Medulla oblongata (tissue), 1 donor: Measurements from ENCODE around the gene DUSP9.
A peak's percentile ranks its signal among the peaks of the same experiment; 100 is the strongest.
"Not testable (repeated sequence)": the region's sequence is repeated elsewhere in the genome, so short reads cannot be mapped to it uniquely, and the experiment has no call there.

Source experiments
- DNase-seq: peaks from one replicate; pipeline ENCODE4 v3.0.0-alpha.2; 2015; ENCODE audit errors: extremely low spot score

The DUSP9 gene

GRCh38 chrX:153670748-153671588, 24.0 kb downstream of the DUSP9 start:
- no peak for DNase-seq

DNA sequence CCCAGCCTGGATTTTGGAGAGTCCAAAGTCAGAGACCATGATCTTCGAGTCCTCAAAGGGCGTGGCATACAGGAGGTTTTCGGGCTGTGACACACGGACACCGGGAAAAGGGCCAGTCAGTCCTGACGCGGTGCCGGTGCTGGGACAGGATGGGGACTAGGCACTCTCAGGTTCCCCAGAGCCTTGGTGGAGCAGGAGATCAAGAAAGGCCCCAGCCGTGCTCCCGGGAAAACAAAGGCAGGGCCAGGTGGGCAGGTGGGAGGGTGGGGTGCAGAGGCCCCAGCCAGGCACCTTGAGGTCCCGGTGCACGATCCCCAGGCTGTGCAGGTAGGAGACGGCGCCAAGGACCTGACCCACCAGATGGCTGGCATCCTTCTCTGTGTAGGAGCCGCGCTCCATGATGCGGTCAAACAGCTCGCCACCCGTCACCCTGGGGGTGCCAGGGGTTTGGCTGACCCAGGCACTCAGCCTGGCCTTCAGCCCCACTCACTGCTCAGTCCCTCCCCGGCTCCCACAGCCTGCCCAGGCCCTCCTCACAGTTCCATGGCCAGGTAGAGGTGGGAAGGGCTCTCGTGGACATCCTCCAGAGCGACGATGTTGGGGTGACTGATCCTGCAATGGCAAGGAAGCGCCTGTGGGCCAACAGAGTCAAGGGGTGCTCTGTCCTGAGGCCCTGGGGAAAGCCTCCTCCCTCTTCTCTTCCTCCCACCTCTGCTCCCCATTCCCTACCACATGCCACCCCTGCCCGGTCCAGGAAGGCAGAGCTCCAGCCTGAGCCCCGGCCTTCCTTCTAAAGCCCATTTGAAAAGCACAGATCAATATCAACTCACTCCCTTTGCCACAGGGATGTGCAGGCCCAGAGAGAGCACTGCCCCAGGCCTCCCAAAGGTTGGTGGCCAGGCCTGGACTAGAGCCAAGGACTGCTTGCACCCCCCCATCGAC, 24.9 kb downstream of the DUSP9 start:
- DNase-seq, result no peak

DNA sequence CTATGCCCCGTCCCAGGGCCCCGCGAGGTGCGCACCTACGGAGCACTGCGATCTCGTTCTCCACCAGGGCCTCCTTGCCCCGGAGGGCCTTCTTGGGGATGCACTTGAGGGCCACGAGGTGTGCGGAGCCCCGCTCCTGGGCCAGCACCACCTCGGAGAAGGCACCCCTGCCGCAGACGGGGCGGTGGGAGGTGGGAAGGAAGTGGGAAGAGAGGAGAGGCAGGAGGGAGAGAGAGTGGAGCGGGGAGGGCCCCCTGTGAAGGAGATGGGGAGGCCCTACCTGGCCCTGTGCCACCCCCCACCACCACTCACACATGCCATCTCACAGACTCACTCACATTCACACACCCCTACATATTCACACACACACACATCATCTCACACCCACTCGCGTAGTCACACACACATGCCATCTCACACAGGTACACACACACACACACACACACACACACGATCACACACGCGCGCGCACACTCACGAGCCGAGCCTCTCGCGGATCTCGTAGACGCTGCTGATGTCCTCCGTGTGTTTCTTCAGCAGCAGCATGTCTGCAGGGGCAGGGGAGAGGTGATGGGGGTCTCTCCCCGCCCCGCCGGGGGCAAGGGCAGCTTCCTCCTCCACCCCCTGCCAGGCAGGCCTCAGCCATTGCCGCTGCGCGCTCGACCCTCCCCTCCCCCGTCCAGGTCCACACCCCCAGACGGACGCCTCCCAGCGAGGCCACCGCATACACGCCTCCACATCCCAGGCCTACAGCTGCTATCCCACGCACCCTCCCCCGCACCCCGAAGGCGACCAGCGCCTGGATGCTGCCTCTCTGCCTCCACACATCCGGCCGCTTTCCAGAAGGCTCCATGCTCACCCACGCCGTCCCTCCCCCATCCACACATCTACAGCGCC, 25.8 kb downstream of the DUSP9 start:
- DNase-seq, result no peak

DNA sequence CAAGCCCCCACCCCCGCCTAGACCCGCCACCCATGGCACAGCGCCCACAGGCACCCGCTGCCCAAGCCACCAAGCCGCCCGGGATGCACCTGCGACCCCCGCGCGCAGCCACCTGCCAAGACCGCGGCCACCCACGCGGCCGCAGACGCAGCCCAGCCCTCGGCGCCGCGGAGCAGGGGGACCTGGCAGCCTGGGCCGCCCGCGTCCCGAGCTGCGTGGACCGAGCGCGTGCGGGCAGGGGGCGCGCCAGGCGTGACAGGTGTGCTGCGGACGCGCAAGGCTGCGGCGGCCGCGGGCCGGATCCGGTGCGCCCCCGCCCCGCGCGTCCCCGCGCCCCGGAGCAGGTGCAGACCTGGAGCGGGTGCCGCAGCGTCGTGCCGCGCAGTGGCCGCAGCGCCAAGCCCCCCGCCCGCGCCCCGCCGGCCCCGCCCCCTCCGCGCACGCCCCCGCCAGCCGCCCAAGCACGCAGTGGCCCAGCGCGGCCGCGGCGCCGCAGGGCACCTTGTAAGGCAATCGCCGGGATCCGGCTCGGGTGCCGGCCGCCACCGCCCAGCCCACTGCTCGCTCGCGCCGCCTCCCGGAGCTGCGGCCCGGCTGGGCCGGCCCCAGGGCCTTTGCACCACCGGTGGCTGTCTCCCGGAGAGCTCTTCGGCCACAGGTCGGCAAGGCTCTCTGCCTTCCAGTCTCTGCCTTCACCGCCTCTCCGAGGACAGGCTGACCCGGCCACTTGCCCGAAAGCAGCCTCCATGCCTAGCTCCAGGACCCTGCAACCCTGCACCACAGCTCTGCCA, 26.6 kb downstream of the DUSP9 start, which contains the start of gene PNCK:
PNCK (minus strand) TSS at position 386 of the 791 bp plus-strand sequence. CDS start 737 bp downstream, outside the sequence.
- DNase-seq, result no peak

- DNase-seq, result no peak
These were observed 27.3 kb downstream of the DUSP9 start for GRCh38 chrX:153674219-153674851.

- no peak for DNase-seq
These were observed 34.2 kb downstream of the DUSP9 start for GRCh38 chrX:153681175-153681574.

- DNase-seq, result not testable (repeated sequence)
These were observed 36.5 kb downstream of the DUSP9 start for GRCh38 chrX:153683486-153683885.

- DNase-seq, result no peak
These were observed 37.6 kb downstream of the DUSP9 start for GRCh38 chrX:153684467-153685155.

DNA sequence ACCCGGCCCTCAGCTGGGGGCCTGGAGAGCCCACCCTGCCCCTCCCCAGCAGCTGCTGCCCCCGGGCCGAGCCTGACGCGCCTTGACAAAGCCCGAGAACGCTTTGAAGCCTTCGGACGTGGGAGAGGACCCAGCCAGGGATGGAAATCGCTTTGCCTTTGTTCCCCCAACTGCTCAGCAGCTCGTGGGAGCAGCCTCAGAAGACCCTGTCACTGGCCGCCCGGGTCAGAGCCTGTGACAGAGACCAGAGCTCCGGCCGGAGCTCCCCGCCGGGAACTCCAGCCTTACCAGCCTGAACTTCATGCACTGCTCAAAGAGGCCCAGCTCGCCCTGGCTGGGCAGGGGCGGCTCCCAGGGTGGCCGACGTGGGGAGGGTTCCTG, 38.1 kb downstream of the DUSP9 start:
- no peak for DNase-seq

DNA sequence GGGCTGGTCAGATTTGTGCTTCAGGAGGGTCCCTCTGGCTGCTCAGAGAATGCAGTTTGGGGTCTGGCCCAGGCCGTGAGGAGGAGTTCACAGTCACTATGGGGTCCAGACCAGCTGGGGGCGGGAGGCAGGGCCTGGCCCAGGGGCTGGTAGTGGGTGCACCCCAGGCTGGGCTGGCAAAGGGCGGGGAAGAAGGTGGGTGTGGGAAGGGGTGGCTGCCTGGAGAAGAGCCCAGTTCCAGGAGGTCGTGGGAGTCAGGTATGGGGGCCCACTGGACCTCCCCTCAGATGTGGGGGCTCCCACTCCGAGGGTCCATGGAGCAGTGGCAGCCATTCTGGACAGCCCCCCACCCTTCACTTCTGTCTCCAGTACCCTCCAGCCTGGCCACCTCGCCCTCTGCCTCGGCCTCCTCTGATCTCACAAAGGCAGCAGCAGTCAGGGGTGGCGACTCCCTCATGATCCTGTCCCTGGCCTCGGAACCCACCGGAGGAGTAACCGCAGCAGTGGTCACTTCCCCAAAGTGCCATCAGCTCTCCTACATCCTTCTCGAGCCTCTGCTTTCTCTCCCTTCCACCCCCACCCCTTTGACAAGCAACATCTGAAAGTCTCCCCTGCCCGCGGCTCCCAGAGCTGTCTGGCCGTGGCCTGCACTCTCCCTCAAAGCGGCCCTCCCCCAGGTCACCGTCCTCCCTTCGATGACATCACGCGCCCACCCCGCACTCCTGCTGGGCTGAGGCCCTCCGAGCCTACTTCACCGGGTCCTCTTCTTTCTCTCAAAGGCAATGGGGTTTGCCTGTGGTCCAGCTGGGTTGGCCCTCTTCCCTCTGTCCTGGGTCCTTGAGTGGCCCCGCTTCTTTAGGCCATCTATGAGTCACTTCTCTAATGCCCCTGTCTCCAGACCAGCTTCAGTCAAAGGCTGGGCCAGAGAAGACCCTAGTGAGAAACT, 39.0 kb downstream of the DUSP9 start:
- DNase-seq, result no peak

DNA sequence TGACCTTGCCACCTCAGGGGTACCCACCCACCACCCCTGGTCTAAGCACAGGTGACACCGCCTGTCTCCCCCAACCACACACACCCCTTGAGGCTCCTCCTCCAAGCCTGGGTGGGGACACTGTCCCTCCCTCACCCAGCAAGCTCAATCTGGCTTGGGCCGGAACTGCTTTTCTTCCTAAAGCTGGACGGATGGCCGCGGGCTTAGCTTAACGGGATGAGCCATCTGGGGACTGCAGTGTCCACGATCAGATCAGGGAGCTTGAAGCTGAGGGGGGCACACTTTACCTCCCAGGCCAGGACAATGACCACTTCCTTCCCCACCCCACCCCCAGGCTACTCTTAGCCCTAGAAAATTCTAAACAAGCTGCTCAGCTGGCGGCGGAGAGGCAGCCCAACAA, 39.7 kb downstream of the DUSP9 start:
- DNase-seq, result no peak

- DNase-seq, result peak; percentile 67
These were observed 40.4 kb downstream of the DUSP9 start, which contains the start of gene SLC6A8 for GRCh38 chrX:153687121-153688039. Gene SLC6A8, plus strand, starts transcription at chrX:153687926. Its CDS starts 649 bp downstream, at chrX:153688575.

- DNase-seq, result no peak
These were observed 41.1 kb downstream of the DUSP9 start for GRCh38 chrX:153688071-153688470.

- no peak for DNase-seq
These were observed 41.5 kb downstream of the DUSP9 start for GRCh38 chrX:153688506-153688905.

- peak; percentile 67 for DNase-seq
These were observed 42.0 kb downstream of the DUSP9 start for GRCh38 chrX:153688911-153689590.

GRCh38 chrX:153689654-153690465, 42.9 kb downstream of the DUSP9 start:
- DNase-seq, result no peak
